Measurements from ENCODE around the gene OVOL2.

Gene OVOL2

GRCh38 chr20:17976305-17976704, 81.4 kb downstream of the OVOL2 start:
- DNase-seq (ENCODE audit: low spot score) = no peak

Data from CD4-positive, alpha-beta T cell treated with Interleukin-15 for 4 hours (primary cell).